GM19099 (cell line): ENCODE measurements around the gene ABCA10.

ENCODE experiments used
- POLR2A ChIP-seq: IDR thresholded peaks from 3 replicates; pipeline ENCODE4 v1.6.1; 2011; ENCODE audit warnings: low read depth; ENCODE audit not compliant: insufficient read length; ENCODE audit errors: extremely low read depth

ABCA10 gene

DNA sequence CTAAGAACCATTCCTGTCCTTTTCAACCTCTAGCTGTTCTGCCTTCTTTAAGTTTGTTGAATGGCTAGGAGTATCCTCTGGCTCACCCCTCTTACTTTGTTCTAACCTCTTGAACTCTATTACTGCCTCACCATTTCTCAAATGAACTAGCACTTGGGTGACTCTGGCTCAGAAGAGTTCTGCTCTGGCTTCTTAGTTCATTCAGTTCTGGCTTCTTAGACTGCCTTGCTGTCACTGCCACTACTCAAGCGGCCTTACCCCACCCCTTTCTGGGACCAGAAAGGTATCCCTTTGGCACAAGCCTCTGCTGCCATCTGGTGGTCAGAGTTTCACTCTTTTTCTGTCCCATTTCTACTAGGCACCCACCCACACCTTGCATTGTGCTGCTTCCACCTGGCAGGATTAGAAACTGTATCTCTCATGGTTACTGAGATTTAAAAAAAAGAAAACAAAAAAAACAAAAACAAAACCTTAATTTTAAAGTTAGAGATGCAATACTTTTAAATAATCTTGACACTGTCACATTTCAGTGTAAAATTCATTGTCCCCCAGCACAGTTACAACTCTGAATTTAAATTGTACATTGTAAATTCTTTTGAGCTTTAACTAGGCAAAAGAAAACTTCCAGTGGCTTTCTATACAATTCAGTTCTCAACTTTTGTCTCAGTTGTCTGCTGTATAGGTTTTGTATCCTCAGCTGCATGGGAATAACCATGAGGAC lies 6.9 kb upstream of the ABCA10 start:
- no peak for TF ChIP-seq POLR2A

DNA sequence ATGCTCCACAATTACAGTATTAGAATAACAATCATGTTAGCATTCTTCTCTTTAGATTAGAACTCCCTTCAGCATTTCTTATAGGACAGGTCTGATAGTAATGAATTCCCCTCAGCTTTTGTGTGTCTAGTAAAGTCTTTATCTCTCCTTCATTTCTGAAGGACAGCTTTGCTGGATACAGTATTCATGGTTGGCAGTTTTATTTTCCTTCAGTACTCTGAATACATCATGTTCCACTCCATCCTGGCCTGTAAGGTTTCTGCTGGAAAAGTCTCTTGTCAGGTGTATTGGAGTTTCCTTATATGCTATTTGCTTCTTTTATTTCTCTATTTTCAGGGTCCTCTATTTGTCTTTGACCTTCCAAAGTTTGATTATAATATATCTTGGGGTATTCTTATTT lies 4.0 kb upstream of the ABCA10 start:
- TF ChIP-seq POLR2A, result no peak

GRCh38 chr17:69231521-69231920 lies 2.9 kb upstream of the ABCA10 start:
- TF ChIP-seq POLR2A, result no peak

GRCh38 chr17:69230939-69231338 lies 2.3 kb upstream of the ABCA10 start:
- no peak for TF ChIP-seq POLR2A

GRCh38 chr17:69228018-69228417 lies 606 bp downstream of the ABCA10 start:
- no peak for TF ChIP-seq POLR2A

GRCh38 chr17:69227541-69227940 lies 1.1 kb downstream of the ABCA10 start:
- no peak for TF ChIP-seq POLR2A

DNA sequence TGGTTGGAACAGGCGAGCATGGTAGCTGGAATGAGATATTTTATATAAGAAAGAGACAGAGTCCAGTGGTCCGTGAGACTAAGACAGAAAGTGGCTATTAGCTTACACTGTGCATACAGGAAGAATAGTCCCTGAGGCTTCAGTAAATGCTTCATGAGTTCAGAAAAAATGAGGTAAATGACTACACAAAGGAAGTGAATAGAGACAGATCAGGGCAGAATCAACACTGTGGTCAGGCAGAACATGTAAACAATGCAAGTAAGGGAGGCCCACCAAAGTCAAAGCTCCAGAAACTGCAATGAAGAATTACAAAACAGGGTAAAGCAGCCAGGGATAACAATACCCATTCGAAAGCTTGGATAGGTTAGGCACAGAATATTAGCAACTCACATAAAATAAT lies 4.8 kb downstream of the ABCA10 start:
- TF ChIP-seq POLR2A, result no peak

DNA sequence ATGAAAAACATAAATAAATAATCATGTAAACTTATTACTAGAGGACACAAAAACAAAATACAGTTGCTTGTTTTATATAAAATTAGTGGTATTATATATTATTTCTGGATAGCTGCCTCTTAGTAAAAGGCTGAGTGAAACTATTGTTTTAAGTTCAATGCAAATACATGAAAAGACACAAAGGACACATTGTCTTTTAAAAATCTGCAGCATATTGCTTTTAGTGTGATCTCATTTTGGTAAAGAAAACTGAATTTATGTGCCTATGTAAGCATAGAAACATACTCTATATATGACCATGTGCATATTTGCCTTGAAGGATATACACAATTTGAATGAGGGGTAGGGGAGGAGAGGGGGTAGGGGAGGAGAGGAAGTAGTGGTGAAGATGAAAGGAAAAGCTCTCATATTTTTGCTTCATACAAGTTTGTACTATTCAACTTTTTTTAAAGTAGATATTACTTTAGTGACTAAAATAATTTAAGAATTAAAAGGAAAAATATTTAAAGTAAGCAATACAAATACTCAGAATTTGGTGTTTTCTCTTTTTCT lies 5.8 kb downstream of the ABCA10 start:
- no peak for TF ChIP-seq POLR2A

DNA sequence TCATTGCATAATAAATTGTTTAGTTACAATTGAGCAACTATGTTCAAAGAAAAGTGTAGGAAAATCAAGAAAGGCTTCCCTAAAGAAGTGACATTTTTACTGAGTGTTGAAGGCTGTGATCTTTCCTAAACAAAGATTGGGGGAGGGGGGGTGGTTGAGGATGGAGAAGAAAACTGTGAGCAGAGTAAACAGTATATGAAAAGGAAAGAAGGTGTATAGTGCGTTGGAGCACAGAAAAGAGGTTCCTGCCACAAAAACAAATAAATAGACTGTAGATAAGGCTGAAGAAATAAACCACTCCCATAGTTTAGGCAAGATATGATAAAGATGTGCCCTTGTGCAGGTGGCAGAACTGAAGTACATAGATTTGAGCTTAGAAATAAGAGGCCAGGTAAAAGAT lies 8.5 kb downstream of the ABCA10 start:
- no peak for TF ChIP-seq POLR2A

DNA sequence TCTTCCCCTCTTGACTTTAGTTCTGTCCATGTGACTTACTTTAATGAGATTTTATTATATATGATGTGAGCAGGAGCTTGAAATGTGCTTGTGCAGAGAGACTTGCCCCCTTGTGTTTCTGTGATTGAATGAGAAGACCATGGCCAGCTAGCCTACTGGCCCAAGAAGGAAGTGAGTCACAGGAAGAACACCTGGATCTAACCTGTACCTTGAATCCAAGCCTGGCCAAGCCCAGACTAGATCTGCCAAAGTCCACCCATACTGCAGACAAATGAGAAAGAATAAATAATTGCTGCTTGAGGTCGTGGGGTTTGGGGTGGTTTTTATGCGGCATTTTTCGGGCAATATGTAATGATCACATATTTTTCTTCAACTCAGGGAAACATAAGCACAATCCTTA lies 9.6 kb downstream of the ABCA10 start:
- no peak for TF ChIP-seq POLR2A

GRCh38 chr17:69213059-69213813 lies 15.4 kb downstream of the ABCA10 start:
- TF ChIP-seq POLR2A, result no peak

GRCh38 chr17:69208640-69209039 lies 20.0 kb downstream of the ABCA10 start:
- TF ChIP-seq POLR2A, result no peak

DNA sequence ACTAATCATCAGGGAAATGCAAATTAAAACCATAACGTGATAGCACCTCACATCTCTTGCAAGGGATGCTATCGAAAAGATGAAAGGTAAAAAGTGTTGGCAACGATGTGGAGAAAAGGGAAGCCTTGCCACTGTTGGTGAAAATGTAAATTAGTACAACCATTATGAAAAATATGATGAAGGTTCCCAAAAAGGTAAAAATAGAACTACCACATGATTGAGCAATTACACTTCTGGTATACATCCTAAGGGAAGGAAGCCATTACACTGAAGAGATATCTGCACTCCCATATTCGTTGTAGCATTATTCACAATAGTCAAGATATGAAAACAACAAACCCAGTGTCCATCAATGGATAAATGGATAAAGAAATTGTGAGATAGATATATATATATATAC lies 21.5 kb downstream of the ABCA10 start:
- TF ChIP-seq POLR2A, result no peak

- no peak for TF ChIP-seq POLR2A
Measured at GRCh38 chr17:69198238-69198637, 30.4 kb downstream of the ABCA10 start.

- TF ChIP-seq POLR2A, result no peak
Measured at GRCh38 chr17:69192754-69193153, 35.9 kb downstream of the ABCA10 start.

DNA sequence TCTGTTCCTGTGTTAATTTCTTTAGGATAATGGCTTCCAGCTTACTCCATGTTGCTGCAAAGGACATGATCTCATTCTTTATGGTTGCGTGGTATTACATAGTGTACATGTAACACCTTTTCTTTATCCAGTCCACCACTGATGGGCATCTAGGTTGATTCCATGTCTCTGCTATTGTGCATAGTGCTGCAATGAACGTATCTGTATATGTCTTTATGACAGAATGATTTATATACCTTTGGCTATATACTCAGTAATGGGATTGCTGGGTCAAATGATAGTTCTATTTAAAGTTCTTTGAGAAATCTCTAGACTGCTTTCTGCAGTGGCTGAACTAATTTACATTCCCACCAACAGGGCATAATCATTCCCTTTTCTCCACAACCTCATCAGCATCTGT lies 39.8 kb downstream of the ABCA10 start:
- TF ChIP-seq POLR2A, result no peak

- no peak for TF ChIP-seq POLR2A
Measured at GRCh38 chr17:69188064-69188463, 40.6 kb downstream of the ABCA10 start.

- no peak for TF ChIP-seq POLR2A
Measured at GRCh38 chr17:69187294-69187693, 41.3 kb downstream of the ABCA10 start.
